SK-N-MC (cell line): Measurements from ENCODE around the gene B3GNT2.
A peak's percentile ranks its signal among the peaks of the same experiment; 100 is the strongest.

Experiments
- DNase-seq: peaks from one replicate; pipeline ENCODE4 v3.0.0-alpha.2; 2011; ENCODE audit warnings: low read depth, low spot score
- H3K27ac ChIP-seq: fragments of 200-600 bp; sonication (generic); 2 replicates; pipeline ENCODE4 v1.5.1; 2016; ENCODE audit warnings: mixed run types
- H3K36me3 ChIP-seq: fragments of 200-600 bp; sonication (generic); 2 replicates; pipeline ENCODE4 v1.6.1; 2017; ENCODE audit warnings: antibody characterized with exemption, low read length, mixed read lengths; ENCODE audit not compliant: insufficient read depth
- H3K4me3 ChIP-seq: fragments of 200-600 bp; sonication (generic); 2 replicates; pipeline ENCODE4 v1.5.1; 2016
- H3K9ac ChIP-seq: fragments of 200-600 bp; sonication (generic); 2 replicates; pipeline ENCODE4 v1.8.0; 2017; ENCODE audit warnings: mixed run types, mixed read lengths; ENCODE audit not compliant: insufficient read length
- H3K9me3 ChIP-seq: fragments of 200-600 bp; sonication (generic); 2 replicates; pipeline ENCODE4 v1.6.1; 2017; ENCODE audit warnings: low read depth, mild to moderate bottlenecking, antibody characterized with exemption, low read length, moderate library complexity, mixed read lengths
- EZH2 ChIP-seq: fragments of 200-600 bp; sonication (generic); IDR thresholded peaks from one replicate; pipeline ENCODE4 v1.6.1; 2017; ENCODE audit warnings: antibody characterized with exemption
- FOXP2 ChIP-seq: optimal IDR thresholded peaks from 2 replicates; pipeline ENCODE3; 2011; ENCODE audit warnings: mild to moderate bottlenecking, moderate library complexity; ENCODE audit not compliant: insufficient read depth; ENCODE audit errors: extremely low read length, control extremely low read depth
- POLR2AphosphoS5 ChIP-seq: IDR thresholded peaks from 2 replicates; pipeline ENCODE4 v1.6.1; 2012; ENCODE audit warnings: mild to moderate bottlenecking, low read depth, low read length, borderline replicate concordance

Gene B3GNT2

GRCh38 chr2:62234755-62235655, 39.1 kb downstream of the B3GNT2 start:
- DNase-seq: no peak
- no peaks in the 10 kb centered on the region for H3K9me3 ChIP-seq
- TF ChIP-seq FOXP2 (no peak), POLR2AphosphoS5 (no peak), EZH2 (no peak)
- H3K36me3 ChIP-seq: no peaks in the 10 kb centered on the region
- no peak overlapping the region for H3K27ac ChIP-seq
- no peak overlapping the region for H3K4me3 ChIP-seq
- H3K9ac ChIP-seq: no peak overlapping the region

- no peak for DNase-seq
- Histone ChIP-seq H3K9ac (no peak overlapping the region), H3K36me3 (no peaks in the 10 kb centered on the region), H3K9me3 (no peaks in the 10 kb centered on the region), H3K4me3 (no peak overlapping the region), H3K27ac (no peak overlapping the region)
- TF ChIP-seq EZH2: no peak
- no peak for TF ChIP-seq POLR2AphosphoS5
- TF ChIP-seq FOXP2: no peak
These were observed 40.6 kb downstream of the B3GNT2 start for GRCh38 chr2:62236499-62236898.

- TF ChIP-seq FOXP2 (no peak), POLR2AphosphoS5 (no peak), EZH2 (no peak)
- Histone ChIP-seq H3K27ac (no peak overlapping the region), H3K4me3 (no peak overlapping the region), H3K9ac (no peak overlapping the region), H3K9me3 (no peaks in the 10 kb centered on the region), H3K36me3 (no peaks in the 10 kb centered on the region)
- no peak for DNase-seq
These were observed 42.3 kb downstream of the B3GNT2 start for GRCh38 chr2:62238236-62238635.

- no peaks in the 10 kb centered on the region for H3K9me3 ChIP-seq
- no peaks in the 10 kb centered on the region for H3K36me3 ChIP-seq
- no peak for TF ChIP-seq FOXP2
- no peak for TF ChIP-seq EZH2
- TF ChIP-seq POLR2AphosphoS5: no peak
- DNase-seq: no peak
- H3K27ac ChIP-seq: no peak overlapping the region
- no peak overlapping the region for H3K4me3 ChIP-seq
- no peak overlapping the region for H3K9ac ChIP-seq
These were observed 44.6 kb downstream of the B3GNT2 start for GRCh38 chr2:62240546-62240945.

- DNase-seq: no peak
- H3K4me3 ChIP-seq: no peak overlapping the region
- H3K9me3 ChIP-seq: no peaks in the 10 kb centered on the region
- H3K9ac ChIP-seq: no peak overlapping the region
- no peak overlapping the region for H3K27ac ChIP-seq
- H3K36me3 ChIP-seq: no peaks in the 10 kb centered on the region
- TF ChIP-seq POLR2AphosphoS5: no peak
- no peak for TF ChIP-seq FOXP2
- TF ChIP-seq EZH2: no peak
These were observed 48.1 kb downstream of the B3GNT2 start for GRCh38 chr2:62243983-62244382.

- no peak for DNase-seq
- Histone ChIP-seq H3K36me3 (no peaks in the 10 kb centered on the region), H3K27ac (no peak overlapping the region), H3K9ac (no peak overlapping the region), H3K9me3 (no peaks in the 10 kb centered on the region), H3K4me3 (no peak overlapping the region)
- no peak for TF ChIP-seq EZH2
- no peak for TF ChIP-seq FOXP2
- TF ChIP-seq POLR2AphosphoS5: no peak
These were observed 52.3 kb downstream of the B3GNT2 start for GRCh38 chr2:62248226-62248625.

- H3K27ac ChIP-seq: no peak overlapping the region
- H3K9me3 ChIP-seq: no peaks in the 10 kb centered on the region
- TF ChIP-seq FOXP2: no peak
- no peak for TF ChIP-seq EZH2
- no peak for TF ChIP-seq POLR2AphosphoS5
- H3K9ac ChIP-seq: no peak overlapping the region
- DNase-seq: no peak
- H3K4me3 ChIP-seq: no peak overlapping the region
- H3K36me3 ChIP-seq: no peaks in the 10 kb centered on the region
These were observed 54.3 kb downstream of the B3GNT2 start for GRCh38 chr2:62250239-62250638.

GRCh38 chr2:62254424-62255266, 58.7 kb downstream of the B3GNT2 start:
- H3K36me3 ChIP-seq: no peaks in the 10 kb centered on the region
- no peak overlapping the region for H3K9ac ChIP-seq
- H3K27ac ChIP-seq: no peak overlapping the region
- H3K4me3 ChIP-seq: no peak overlapping the region
- TF ChIP-seq EZH2: no peak
- TF ChIP-seq POLR2AphosphoS5: no peak
- TF ChIP-seq FOXP2: no peak
- peak; percentile 10 for DNase-seq
- no peaks in the 10 kb centered on the region for H3K9me3 ChIP-seq

- DNase-seq: no peak
- Histone ChIP-seq H3K9ac (no peak overlapping the region), H3K4me3 (no peak overlapping the region), H3K9me3 (no peaks in the 10 kb centered on the region), H3K27ac (no peak overlapping the region), H3K36me3 (no peaks in the 10 kb centered on the region)
- TF ChIP-seq POLR2AphosphoS5: no peak
- no peak for TF ChIP-seq FOXP2
- no peak for TF ChIP-seq EZH2
These were observed 61.6 kb downstream of the B3GNT2 start for GRCh38 chr2:62257466-62257865.
